Measurements from ENCODE around the gene ATXN7L1.

DNA sequence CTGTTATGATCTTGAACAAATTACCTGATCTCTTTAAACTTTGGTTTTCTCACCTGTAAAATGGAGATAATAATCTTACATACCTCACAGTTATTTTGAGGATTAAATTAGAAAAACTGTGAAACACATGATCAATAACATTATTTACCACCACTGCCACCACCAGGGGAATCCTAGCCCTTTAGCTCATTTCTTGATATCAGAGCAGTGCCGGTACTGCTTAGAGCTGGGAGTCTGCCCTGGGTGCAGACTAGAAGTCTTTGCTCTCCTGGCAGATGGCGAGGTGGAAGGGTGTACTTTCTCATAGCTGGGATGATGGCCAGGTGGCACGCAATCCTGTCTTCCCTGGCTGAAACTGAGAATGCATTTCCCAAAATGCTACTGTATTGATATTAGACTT is 282.4 kb downstream of the ATXN7L1 start:
- TF ChIP-seq, protein P1, sequence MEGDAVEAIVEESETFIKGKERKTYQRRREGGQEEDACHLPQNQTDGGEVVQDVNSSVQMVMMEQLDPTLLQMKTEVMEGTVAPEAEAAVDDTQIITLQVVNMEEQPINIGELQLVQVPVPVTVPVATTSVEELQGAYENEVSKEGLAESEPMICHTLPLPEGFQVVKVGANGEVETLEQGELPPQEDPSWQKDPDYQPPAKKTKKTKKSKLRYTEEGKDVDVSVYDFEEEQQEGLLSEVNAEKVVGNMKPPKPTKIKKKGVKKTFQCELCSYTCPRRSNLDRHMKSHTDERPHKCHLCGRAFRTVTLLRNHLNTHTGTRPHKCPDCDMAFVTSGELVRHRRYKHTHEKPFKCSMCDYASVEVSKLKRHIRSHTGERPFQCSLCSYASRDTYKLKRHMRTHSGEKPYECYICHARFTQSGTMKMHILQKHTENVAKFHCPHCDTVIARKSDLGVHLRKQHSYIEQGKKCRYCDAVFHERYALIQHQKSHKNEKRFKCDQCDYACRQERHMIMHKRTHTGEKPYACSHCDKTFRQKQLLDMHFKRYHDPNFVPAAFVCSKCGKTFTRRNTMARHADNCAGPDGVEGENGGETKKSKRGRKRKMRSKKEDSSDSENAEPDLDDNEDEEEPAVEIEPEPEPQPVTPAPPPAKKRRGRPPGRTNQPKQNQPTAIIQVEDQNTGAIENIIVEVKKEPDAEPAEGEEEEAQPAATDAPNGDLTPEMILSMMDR (IDR thresholded peaks at IDR 0.05) = no peak
- TF ChIP-seq POLR2A (IDR thresholded peaks at IDR 0.05) = no peak
